ENCODE results near the gene TSGA10IP. TPM values are rescaled to one million over a fixed set of nuclear protein-coding genes. Genes with fewer than 3 reads are reported as not detected.

Gene TSGA10IP
- total RNA-seq, 1 donor from 2014 or later: 0.68 TPM

DNA sequence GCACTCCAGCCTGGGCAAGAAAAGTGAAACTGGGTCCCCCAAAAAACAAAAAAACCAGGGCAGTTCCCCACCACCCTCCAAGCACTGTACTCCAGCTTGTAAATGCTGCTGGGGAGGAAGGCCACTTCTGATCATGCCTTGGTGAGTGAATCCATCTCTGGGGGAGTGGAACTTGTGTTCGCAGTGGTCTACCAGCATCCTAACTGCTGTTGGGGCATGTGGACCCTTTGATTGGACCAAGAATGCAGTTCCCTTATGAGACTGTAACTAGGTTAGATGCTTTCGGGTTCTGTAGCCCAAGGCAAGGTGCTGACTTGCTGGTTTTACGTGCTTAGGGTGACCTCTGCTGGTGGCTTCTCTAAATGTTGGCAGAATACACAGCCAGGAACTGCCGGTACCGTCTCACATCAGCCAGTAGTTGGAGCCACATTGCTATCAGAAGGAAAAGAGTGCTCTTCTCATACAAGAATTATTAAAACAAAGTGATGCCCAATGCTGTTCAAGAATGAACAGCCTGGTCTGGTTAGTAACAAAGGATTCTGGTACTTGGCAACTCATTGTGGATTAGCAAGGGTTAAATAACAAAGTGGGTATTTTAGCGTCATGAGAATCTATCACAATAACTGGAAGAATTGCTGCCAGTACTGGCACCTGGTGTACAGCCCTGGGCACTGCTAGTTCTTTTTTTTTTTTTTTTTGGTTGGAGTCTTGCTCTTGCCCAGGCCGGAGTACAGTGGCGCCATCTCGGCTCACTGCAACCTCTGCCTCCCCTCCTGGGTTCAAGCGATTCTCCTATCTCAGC, 43.7 kb downstream of the TSGA10IP start:
- Mint-ChIP-seq H3K4me1 (ENCODE audit: unreplicated experiment) (peaks cover 6% of the 10 kb centered on the region), H3K9me3 (no peaks in the 10 kb centered on the region), H3K27me3 (no peaks in the 10 kb centered on the region), H3K36me3 (peaks cover 6% of the 10 kb centered on the region), H3K4me3 (no peak overlapping the region), H3K27ac (peak overlapping the region; percentile 80)
- peak; percentile 99 for TF ChIP-seq CTCF (conservative IDR thresholded peaks at IDR 0.05)
- peak; percentile 89 for DNase-seq (ENCODE audit: extremely low spot score, unreplicated experiment)

DNA sequence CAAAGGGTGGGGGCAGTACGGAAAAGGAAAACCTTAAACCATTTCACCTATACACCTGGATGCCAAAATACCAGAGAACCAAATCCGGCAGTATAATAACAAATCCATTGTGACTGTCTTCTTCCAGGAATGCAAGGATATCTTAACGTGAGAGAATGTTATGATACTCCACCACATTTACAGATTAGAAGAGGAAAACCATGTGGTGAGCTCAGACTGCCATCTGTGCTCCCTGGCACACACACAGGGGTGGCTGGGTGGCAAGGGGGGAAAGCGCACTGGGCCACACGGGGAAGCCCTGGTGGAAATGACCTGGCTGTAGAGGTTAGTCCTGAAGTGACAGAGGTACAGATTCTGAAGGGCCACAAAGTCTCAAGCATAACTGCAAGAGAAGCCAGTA, 46.8 kb downstream of the TSGA10IP start:
- TF ChIP-seq CTCF (conservative IDR thresholded peaks at IDR 0.05): no peak
- Mint-ChIP-seq H3K27me3 (no peaks in the 10 kb centered on the region), H3K27ac (no peak overlapping the region), H3K36me3 (peaks cover 9% of the 10 kb centered on the region), H3K9me3 (no peaks in the 10 kb centered on the region), H3K4me3 (no peak overlapping the region), H3K4me1 (ENCODE audit: unreplicated experiment) (peaks cover 6% of the 10 kb centered on the region)
- DNase-seq (ENCODE audit: extremely low spot score, unreplicated experiment): no peak

DNA sequence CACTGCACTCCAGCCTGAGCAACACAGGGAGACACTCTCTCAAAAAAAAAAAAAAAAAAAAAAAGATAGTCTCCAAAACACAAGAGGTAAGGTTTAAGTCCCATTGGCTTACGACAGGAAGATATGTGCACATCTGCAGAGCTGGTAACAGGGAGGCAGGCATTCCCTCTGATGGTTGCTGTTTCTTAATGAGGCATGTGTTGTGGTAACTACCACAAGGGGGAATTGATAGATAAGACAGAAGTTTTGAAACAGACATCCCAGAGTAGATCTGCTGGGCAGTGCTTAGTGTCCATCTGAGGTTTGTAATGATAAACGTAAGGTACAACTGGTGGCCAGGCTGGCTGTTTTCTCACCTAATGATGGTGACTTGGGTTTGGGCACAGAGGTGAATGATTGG, 52.0 kb downstream of the TSGA10IP start:
- H3K4me3 Mint-ChIP-seq: peak overlapping the region; percentile 9
- H3K36me3 Mint-ChIP-seq: peaks cover 17% of the 10 kb centered on the region
- H3K27me3 Mint-ChIP-seq: no peaks in the 10 kb centered on the region
- peaks cover 14% of the 10 kb centered on the region for H3K4me1 Mint-ChIP-seq (ENCODE audit: unreplicated experiment)
- no peak for DNase-seq (ENCODE audit: extremely low spot score, unreplicated experiment)
- H3K27ac Mint-ChIP-seq: no peak overlapping the region
- H3K9me3 Mint-ChIP-seq: no peaks in the 10 kb centered on the region
- TF ChIP-seq CTCF (conservative IDR thresholded peaks at IDR 0.05): no peak

- TF ChIP-seq CTCF (conservative IDR thresholded peaks at IDR 0.05): no peak
- H3K27ac Mint-ChIP-seq: peak within 1 kb of the TSS; percentile 99
- H3K4me1 Mint-ChIP-seq (ENCODE audit: unreplicated experiment): peaks cover 21% of the 10 kb centered on the region
- peak; percentile 93 for DNase-seq (ENCODE audit: extremely low spot score, unreplicated experiment)
- H3K4me3 Mint-ChIP-seq: peak within 1 kb of the TSS; percentile 100
- H3K9me3 Mint-ChIP-seq: no peaks in the 10 kb centered on the region
- H3K36me3 Mint-ChIP-seq: peaks cover 19% of the 10 kb centered on the region
- H3K27me3 Mint-ChIP-seq: no peaks in the 10 kb centered on the region
These were observed 56.8 kb downstream of the TSGA10IP start, which contains the start of the genes BANF1 and EIF1AD for GRCh38 chr11:66001942-66002647. Gene BANF1, plus strand, starts transcription at chr11:66002503. Its CDS starts 748 bp downstream, at chr11:66003251. Gene EIF1AD, minus strand, starts transcription at chr11:66002157. Its CDS starts 1,768 bp downstream, at chr11:66000389.

- H3K4me3 Mint-ChIP-seq: peak overlapping the region; percentile 100
- DNase-seq (ENCODE audit: extremely low spot score, unreplicated experiment): no peak
- peaks cover 21% of the 10 kb centered on the region for H3K4me1 Mint-ChIP-seq (ENCODE audit: unreplicated experiment)
- TF ChIP-seq CTCF (conservative IDR thresholded peaks at IDR 0.05): no peak
- H3K27me3 Mint-ChIP-seq: no peaks in the 10 kb centered on the region
- H3K36me3 Mint-ChIP-seq: peaks cover 15% of the 10 kb centered on the region
- peak overlapping the region; percentile 99 for H3K27ac Mint-ChIP-seq
- H3K9me3 Mint-ChIP-seq: no peaks in the 10 kb centered on the region
These were observed 57.5 kb downstream of the TSGA10IP start for GRCh38 chr11:66002648-66003225.

Data from type B pancreatic cell (in vitro differentiated cells).